ENCODE measurements around the gene DERL3. TPM values are rescaled to one million over a fixed set of nuclear protein-coding genes. Genes with fewer than 3 reads are reported as not detected.
"Not testable (repeated sequence)": the region's sequence is repeated elsewhere in the genome, so short reads cannot be mapped to it uniquely, and the experiment has no call there.

DERL3 gene
- 1.7 TPM for total RNA-seq

DNA sequence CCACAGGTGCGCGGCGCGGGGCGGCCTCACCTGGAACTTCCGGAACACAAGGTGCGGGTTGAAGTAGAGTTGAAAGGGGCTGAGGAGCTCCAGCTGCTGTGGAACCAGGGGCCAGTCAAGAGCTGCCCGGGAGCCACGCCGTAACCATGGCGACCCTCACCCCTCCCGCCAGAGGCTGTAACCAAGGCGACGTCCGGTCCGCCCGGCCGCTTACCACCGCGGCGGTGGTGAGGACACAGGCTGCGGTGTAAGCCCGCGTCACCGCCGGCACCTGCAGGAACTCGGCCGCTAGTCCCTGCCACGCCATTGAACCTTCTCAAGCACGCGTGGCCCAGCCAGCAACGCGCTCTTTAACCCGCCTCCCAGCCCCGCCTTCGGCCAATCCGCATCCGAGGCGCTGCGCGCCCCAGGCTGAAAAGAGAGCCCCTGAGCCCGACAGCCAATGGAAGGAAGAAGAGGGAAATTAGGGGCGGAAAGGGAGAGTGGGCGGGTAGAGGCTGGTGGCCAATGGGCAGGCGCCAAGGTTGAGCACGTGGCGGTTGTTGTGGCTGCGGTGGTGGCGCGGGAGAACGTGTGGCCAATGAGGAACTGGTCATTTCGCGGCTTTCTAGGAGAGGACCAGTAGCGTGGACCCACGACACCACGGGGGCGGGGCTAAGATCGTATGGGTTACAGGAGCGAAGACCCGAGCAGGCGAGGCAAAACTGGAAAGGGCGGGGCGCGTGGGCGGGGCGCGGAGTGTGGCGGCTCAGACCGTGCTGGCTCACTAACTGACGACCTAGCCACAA lies at the start of gene DERL3:
TSS of gene DERL3 (minus strand) at position 326 of the 788 bp plus-strand sequence. CDS start at position 307, 19 bp downstream.
- H3K4me3 ChIP-seq (ENCODE audit: low read length): peak within 1 kb of the TSS; percentile 43
- no peaks in the 10 kb centered on the region for H3K9me3 ChIP-seq (ENCODE audit: low read depth, low read length)
- peaks cover 24% of the 10 kb centered on the region for H3K4me1 ChIP-seq (ENCODE audit: insufficient read depth, low read length)
- H3K27me3 ChIP-seq (ENCODE audit: insufficient read depth, low read length): no peaks in the 10 kb centered on the region

GRCh38 chr22:23884140-23884539 lies 45.3 kb upstream of the DERL3 start:
- no peaks in the 10 kb centered on the region for H3K9me3 ChIP-seq (ENCODE audit: low read depth, low read length)
- H3K4me1 ChIP-seq (ENCODE audit: insufficient read depth, low read length): no peaks in the 10 kb centered on the region
- no peaks in the 10 kb centered on the region for H3K27me3 ChIP-seq (ENCODE audit: insufficient read depth, low read length)
- H3K4me3 ChIP-seq (ENCODE audit: low read length): no peak overlapping the region

DNA sequence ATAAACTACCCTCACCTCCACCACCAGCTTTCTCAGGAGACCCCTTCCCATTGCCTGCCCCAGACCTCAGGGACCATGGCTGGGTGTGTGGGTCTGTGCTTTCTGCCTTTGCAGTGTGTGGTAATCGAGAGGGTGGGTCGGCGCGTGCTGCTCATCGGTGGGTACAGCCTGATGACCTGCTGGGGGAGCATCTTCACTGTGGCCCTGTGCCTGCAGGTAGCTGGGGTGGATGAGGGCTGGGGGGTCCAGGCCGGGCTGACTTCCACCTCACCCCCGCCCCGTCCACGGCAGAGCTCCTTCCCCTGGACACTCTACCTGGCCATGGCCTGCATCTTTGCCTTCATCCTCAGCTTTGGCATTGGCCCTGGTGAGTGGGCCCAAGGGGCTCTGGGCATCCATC lies 44.9 kb upstream of the DERL3 start:
- Histone ChIP-seq H3K27me3 (ENCODE audit: insufficient read depth, low read length) (no peaks in the 10 kb centered on the region), H3K9me3 (ENCODE audit: low read depth, low read length) (no peaks in the 10 kb centered on the region), H3K4me3 (ENCODE audit: low read length) (no peak overlapping the region), H3K4me1 (ENCODE audit: insufficient read depth, low read length) (no peaks in the 10 kb centered on the region)

DNA sequence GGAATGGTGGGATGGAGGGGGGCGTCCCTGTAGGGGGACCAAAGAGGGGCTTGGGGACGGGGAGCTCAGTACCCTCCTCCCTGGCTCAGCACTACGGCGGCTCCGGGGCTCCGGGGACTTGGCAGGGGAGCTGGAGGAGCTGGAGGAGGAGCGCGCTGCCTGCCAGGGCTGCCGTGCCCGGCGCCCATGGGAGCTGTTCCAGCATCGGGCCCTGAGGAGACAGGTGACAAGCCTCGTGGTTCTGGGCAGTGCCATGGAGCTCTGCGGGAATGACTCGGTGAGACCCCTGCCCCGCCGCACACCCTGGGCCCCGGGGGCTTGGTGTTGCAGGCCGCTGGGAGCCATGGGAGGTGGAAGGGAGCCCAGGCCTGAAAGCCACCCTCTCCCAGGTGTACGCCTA lies 43.6 kb upstream of the DERL3 start:
- Histone ChIP-seq H3K4me3 (ENCODE audit: low read length) (no peak overlapping the region), H3K4me1 (ENCODE audit: insufficient read depth, low read length) (no peaks in the 10 kb centered on the region), H3K9me3 (ENCODE audit: low read depth, low read length) (no peaks in the 10 kb centered on the region), H3K27me3 (ENCODE audit: insufficient read depth, low read length) (no peaks in the 10 kb centered on the region)

GRCh38 chr22:23878219-23878618 lies 39.4 kb upstream of the DERL3 start:
- Histone ChIP-seq H3K4me1 (ENCODE audit: insufficient read depth, low read length) (no peaks in the 10 kb centered on the region), H3K4me3 (ENCODE audit: low read length) (no peak overlapping the region), H3K27me3 (ENCODE audit: insufficient read depth, low read length) (no peaks in the 10 kb centered on the region), H3K9me3 (ENCODE audit: low read depth, low read length) (no peaks in the 10 kb centered on the region)

DNA sequence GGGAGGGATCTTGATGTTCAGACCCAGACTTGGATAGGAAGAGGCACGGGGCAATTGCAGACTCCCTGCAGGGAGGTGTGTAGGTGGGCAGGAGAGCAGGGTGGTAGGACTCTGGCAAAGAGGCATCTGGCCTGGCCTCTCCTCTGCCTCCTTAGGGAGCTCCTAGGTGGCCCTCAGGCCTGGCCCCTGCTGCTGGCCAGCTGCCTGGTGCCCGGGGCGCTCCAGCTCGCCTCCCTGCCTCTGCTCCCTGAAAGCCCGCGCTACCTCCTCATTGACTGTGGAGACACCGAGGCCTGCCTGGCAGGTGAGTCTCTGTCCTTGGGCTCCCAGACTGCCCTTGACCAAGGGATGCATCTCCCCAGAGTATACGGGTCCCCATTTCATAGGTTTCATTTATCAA lies 38.8 kb upstream of the DERL3 start:
- H3K27me3 ChIP-seq (ENCODE audit: insufficient read depth, low read length): no peaks in the 10 kb centered on the region
- H3K4me1 ChIP-seq (ENCODE audit: insufficient read depth, low read length): no peaks in the 10 kb centered on the region
- no peaks in the 10 kb centered on the region for H3K9me3 ChIP-seq (ENCODE audit: low read depth, low read length)
- no peak overlapping the region for H3K4me3 ChIP-seq (ENCODE audit: low read length)

- Histone ChIP-seq H3K4me1 (ENCODE audit: insufficient read depth, low read length) (no peaks in the 10 kb centered on the region), H3K9me3 (ENCODE audit: low read depth, low read length) (no peaks in the 10 kb centered on the region), H3K27me3 (ENCODE audit: insufficient read depth, low read length) (no peaks in the 10 kb centered on the region), H3K4me3 (ENCODE audit: low read length) (no peak overlapping the region)
These were observed 37.0 kb upstream of the DERL3 start for GRCh38 chr22:23875801-23876200.

GRCh38 chr22:23874871-23875270 lies 36.1 kb upstream of the DERL3 start:
- Histone ChIP-seq H3K4me1 (ENCODE audit: insufficient read depth, low read length) (no peaks in the 10 kb centered on the region), H3K4me3 (ENCODE audit: low read length) (no peak overlapping the region), H3K9me3 (ENCODE audit: low read depth, low read length) (no peaks in the 10 kb centered on the region), H3K27me3 (ENCODE audit: insufficient read depth, low read length) (no peaks in the 10 kb centered on the region)

- Histone ChIP-seq H3K4me1 (ENCODE audit: insufficient read depth, low read length) (no peaks in the 10 kb centered on the region), H3K27me3 (ENCODE audit: insufficient read depth, low read length) (no peaks in the 10 kb centered on the region), H3K4me3 (ENCODE audit: low read length) (no peak overlapping the region)
These were observed 29.8 kb upstream of the DERL3 start for GRCh38 chr22:23868580-23868979.

DNA sequence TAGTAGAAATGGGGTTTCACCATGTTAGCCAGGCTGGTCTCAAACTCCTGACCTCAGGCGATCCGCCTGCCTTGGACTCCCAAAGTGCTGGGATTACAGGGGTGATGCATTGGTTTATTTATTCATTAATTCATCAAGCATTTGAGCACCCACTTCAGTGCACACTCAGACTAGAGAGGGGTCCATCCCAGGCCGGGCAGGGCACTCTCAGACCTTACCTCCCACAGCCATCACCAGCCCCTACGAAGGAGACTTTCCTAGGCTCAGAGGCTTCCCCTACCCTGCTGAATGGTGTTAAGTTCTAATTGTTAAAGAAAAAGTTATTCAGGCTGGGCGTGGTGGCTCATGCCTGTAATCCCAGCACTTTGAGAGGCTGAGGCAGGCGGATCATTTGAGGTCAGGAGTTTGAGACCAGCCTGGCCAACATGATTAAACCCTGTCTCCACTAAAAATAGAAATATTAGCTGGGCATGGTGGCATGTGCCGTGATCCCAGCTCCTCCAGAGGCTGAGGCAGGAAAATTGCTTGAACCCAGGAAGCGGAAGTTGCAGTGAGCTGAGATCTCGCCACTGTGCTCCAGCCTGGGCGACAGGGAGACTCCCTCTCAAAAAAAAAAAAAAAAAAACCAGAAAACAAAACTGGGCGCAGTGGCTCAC lies 25.8 kb upstream of the DERL3 start:
- H3K9me3 ChIP-seq (ENCODE audit: low read depth, low read length); H3K27me3 ChIP-seq (ENCODE audit: insufficient read depth, low read length); H3K4me1 ChIP-seq (ENCODE audit: insufficient read depth, low read length); H3K4me3 ChIP-seq (ENCODE audit: low read length): not testable (repeated sequence)

More at GRCh38 chr22:23868580-23868979, 29.8 kb upstream of the DERL3 start:
- no peaks in the 10 kb centered on the region for H3K9me3 ChIP-seq (ENCODE audit: low read depth, low read length)

DNA sequence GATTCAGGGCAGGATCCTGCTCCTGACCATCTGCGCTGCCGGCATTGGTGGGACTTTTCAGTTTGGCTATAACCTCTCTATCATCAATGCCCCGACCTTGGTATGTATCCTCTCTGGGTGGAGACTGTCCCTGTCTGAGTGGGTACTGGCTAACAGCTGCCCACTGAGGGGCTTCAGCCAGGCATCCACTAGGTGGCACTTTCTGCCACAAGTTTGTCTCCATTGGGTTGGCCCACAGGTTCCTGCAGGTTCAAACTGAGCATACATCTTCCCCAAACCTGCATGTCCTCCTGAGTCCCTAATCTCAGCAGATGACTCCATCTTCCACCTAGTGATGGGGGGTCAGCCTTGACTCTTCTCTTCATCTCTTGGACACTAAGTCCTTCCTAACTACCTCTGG lies 23.3 kb upstream of the DERL3 start:
- H3K9me3 ChIP-seq (ENCODE audit: low read depth, low read length): no peaks in the 10 kb centered on the region
- no peaks in the 10 kb centered on the region for H3K27me3 ChIP-seq (ENCODE audit: insufficient read depth, low read length)
- peaks cover 15% of the 10 kb centered on the region for H3K4me1 ChIP-seq (ENCODE audit: insufficient read depth, low read length)
- H3K4me3 ChIP-seq (ENCODE audit: low read length): no peak overlapping the region

GRCh38 chr22:23860187-23860586 lies 21.4 kb upstream of the DERL3 start:
- not testable (repeated sequence) for H3K27me3 ChIP-seq (ENCODE audit: insufficient read depth, low read length); H3K9me3 ChIP-seq (ENCODE audit: low read depth, low read length); H3K4me3 ChIP-seq (ENCODE audit: low read length)
- peaks cover 23% of the 10 kb centered on the region for H3K4me1 ChIP-seq (ENCODE audit: insufficient read depth, low read length)

- no peak overlapping the region for H3K4me3 ChIP-seq (ENCODE audit: low read length)
- no peaks in the 10 kb centered on the region for H3K9me3 ChIP-seq (ENCODE audit: low read depth, low read length)
- peaks cover 23% of the 10 kb centered on the region for H3K4me1 ChIP-seq (ENCODE audit: insufficient read depth, low read length)
- H3K27me3 ChIP-seq (ENCODE audit: insufficient read depth, low read length): no peaks in the 10 kb centered on the region
These were observed 20.4 kb upstream of the DERL3 start for GRCh38 chr22:23859201-23859600.

DNA sequence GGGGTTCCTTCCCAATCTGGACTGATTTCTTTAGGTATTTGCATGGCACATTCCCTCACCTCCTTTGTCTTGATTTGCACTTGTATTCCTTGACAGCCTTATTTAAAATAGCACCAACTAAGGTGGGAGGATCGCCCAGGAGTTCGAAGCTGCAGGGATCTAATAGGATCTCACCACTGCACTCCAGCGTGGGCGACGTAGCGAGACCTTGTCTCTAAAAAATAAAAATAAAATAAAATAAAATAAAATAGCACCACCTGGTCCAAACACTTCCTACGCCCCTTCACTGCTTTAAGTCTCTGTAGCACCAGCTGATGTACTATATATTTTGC lies 19.6 kb upstream of the DERL3 start:
- peaks cover 23% of the 10 kb centered on the region for H3K4me1 ChIP-seq (ENCODE audit: insufficient read depth, low read length)
- H3K27me3 ChIP-seq (ENCODE audit: insufficient read depth, low read length): no peaks in the 10 kb centered on the region
- H3K9me3 ChIP-seq (ENCODE audit: low read depth, low read length): no peaks in the 10 kb centered on the region
- H3K4me3 ChIP-seq (ENCODE audit: low read length): peak overlapping the region; percentile 68

DNA sequence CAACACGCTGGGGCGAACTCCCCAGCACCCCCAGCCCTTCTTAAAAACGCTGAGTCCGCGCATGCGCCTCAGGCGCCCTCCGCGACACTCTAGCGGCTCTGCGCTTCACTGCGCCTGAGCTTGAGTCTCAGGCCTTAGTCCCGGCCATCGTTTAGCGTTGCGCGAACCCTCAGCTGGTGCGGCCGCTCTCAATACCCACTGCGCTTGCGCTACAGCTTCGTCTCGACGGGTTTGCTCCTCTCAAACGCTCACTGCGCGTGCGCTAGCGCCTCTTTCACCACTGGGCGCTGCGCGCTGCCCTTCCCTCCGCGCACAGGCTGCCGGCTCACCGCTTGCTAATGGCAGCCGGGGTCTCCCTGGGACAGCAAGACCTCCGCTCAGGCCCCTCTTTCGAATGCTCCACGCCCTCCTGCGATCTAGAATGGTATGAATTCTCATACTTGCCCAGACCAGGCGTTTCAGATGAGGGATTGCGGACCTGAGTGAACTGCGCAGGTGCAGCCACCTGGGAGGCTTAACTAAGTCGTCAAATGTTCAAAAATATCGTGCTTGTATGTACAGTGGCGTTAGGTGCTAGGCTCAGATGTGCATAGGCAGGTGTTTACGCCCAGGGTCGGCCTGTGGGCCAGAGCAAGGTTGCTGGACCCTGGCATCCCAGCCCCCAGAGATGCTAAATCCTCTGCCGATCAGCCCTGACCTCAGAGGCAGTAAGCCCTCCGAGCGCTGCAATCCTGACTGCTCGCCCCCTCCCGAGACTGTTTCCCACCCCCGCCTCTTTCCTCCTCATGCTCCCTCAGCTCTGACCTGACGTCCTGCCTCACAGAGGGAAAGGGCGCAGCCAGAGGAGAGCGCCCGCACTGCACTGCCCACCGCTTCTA lies 19.0 kb upstream of the DERL3 start, which contains the start of gene SLC2A11:
TSS of gene SLC2A11 (plus strand) at position 270 of the 878 bp plus-strand sequence. CDS start at position 395, 125 bp downstream.
- Histone ChIP-seq H3K27me3 (ENCODE audit: insufficient read depth, low read length) (no peaks in the 10 kb centered on the region), H3K9me3 (ENCODE audit: low read depth, low read length) (no peaks in the 10 kb centered on the region), H3K4me1 (ENCODE audit: insufficient read depth, low read length) (peaks cover 23% of the 10 kb centered on the region), H3K4me3 (ENCODE audit: low read length) (peak within 1 kb of the TSS; percentile 68)

Measured in mononuclear cell (primary cell).